DND-41 (cell line): Measurements from ENCODE around the gene FADS2.

Experiments
- ATAC-seq: fragments of 200-7000 bp; cut with Tn5 transposase; 3 replicates; pipeline ENCODE4 v1.9.1; 2021; ENCODE audit warnings: low read depth; ENCODE audit not compliant: insufficient read depth
- DNase-seq: peaks from one replicate; pipeline ENCODE4 v3.0.0-alpha.2; 2020
- H2AFZ ChIP-seq: 2 replicates; pipeline ENCODE4 v1.6.0; 2012; ENCODE audit warnings: low read depth, low read length
- H3K27ac ChIP-seq: 2 replicates; pipeline ENCODE4 v1.5.1; 2012; ENCODE audit warnings: low read length, inconsistent platforms
- H3K27me3 ChIP-seq: fragments of 200-600 bp; sonication (generic); 2 replicates; pipeline ENCODE4 v1.6.0; 2012; ENCODE audit warnings: low read length, mild to moderate bottlenecking, inconsistent platforms; ENCODE audit not compliant: insufficient read depth, poor library complexity
- H3K36me3 ChIP-seq: 2 replicates; pipeline ENCODE4 v1.5.1; 2012; ENCODE audit warnings: low read length, inconsistent platforms; ENCODE audit not compliant: insufficient read depth
- H3K4me1 ChIP-seq: 2 replicates; pipeline ENCODE4 v1.5.1; 2012; ENCODE audit warnings: mild to moderate bottlenecking, low read length; ENCODE audit not compliant: insufficient read depth
- H3K4me2 ChIP-seq: 2 replicates; pipeline ENCODE4 v1.6.0; 2012; ENCODE audit warnings: mild to moderate bottlenecking, moderate library complexity, low read length, inconsistent platforms; ENCODE audit not compliant: insufficient read depth
- H3K4me3 ChIP-seq, 2 experiments: fragments of 200-600 bp in 1 of 2; shearing (Covaris generic) in 1 of 2; 2 replicates each; pipeline ENCODE4 v1.5.1; 2012 to 2016; ENCODE audit warnings: inconsistent platforms in 2 of 2, low read length in 2 of 2, mild to moderate bottlenecking in 2 of 2, low read depth in 1 of 2, moderate library complexity in 1 of 2
- H3K79me2 ChIP-seq: 2 replicates; pipeline ENCODE4 v1.6.0; 2012; ENCODE audit warnings: low read length, inconsistent platforms; ENCODE audit not compliant: insufficient read depth
- H3K9ac ChIP-seq: 2 replicates; pipeline ENCODE4 v1.6.0; 2012; ENCODE audit warnings: low read depth, mild to moderate bottlenecking, inconsistent platforms, low read length, moderate library complexity
- H3K9me3 ChIP-seq: 2 replicates; pipeline ENCODE4 v1.5.1; 2012; ENCODE audit warnings: low read length, moderate library complexity, mild to moderate bottlenecking, inconsistent platforms; ENCODE audit not compliant: insufficient read depth, severe bottlenecking
- H4K20me1 ChIP-seq: 2 replicates; pipeline ENCODE4 v1.6.0; 2012; ENCODE audit warnings: low read length; ENCODE audit not compliant: insufficient read depth
- CTCF ChIP-seq: IDR thresholded peaks from 2 replicates; pipeline ENCODE4 v1.5.1; 2012; ENCODE audit warnings: borderline replicate concordance, low read length, moderate library complexity, mild to moderate bottlenecking; ENCODE audit not compliant: poor library complexity, severe bottlenecking; ENCODE audit errors: extremely low read depth
- EZH2 ChIP-seq: IDR thresholded peaks from 3 replicates; pipeline ENCODE4 v1.6.1; 2012; ENCODE audit warnings: borderline replicate concordance, low read depth, mild to moderate bottlenecking, moderate library complexity, low read length, inconsistent platforms; ENCODE audit not compliant: severe bottlenecking

Gene FADS2

GRCh38 chr11:61900251-61900650 is 72.2 kb downstream of the FADS2 start:
- TF ChIP-seq CTCF = no peak
- no peak for TF ChIP-seq EZH2
- Histone ChIP-seq H3K4me1 (peaks cover 6% of the 10 kb centered on the region; the same call in 1 of the 2 replicates), H2AFZ (no peak overlapping the region), H3K4me2 (no peak overlapping the region), H3K27ac (no peak overlapping the region), H3K27me3 (no peaks in the 10 kb centered on the region), H3K36me3 (no peaks in the 10 kb centered on the region), H4K20me1 (no peaks in the 10 kb centered on the region), H3K79me2 (no peaks in the 10 kb centered on the region), H3K4me3 (no peak overlapping the region), H3K9me3 (no peaks in the 10 kb centered on the region), H3K9ac (no peak overlapping the region)
- DNase-seq (no peak), ATAC-seq (no peak)

- Histone ChIP-seq H3K9me3 (no peaks in the 10 kb centered on the region), H3K27me3 (no peaks in the 10 kb centered on the region), H2AFZ (no peak overlapping the region), H3K4me1 (peaks cover 6% of the 10 kb centered on the region; the same call in 1 of the 2 replicates), H3K4me3 (no peak overlapping the region), H4K20me1 (0 out of 2 replicates have a peak, but pooled peaks cover 2% of the 10 kb centered on the region), H3K27ac (no peak overlapping the region), H3K79me2 (no peaks in the 10 kb centered on the region), H3K9ac (no peak overlapping the region), H3K4me2 (no peak overlapping the region), H3K36me3 (no peaks in the 10 kb centered on the region)
- ATAC-seq = no peak
- DNase-seq = no peak
- TF ChIP-seq CTCF (no peak), EZH2 (no peak)
These were observed 73.3 kb downstream of the FADS2 start for GRCh38 chr11:61901397-61901796.

- Histone ChIP-seq H3K9me3 (no peaks in the 10 kb centered on the region), H3K4me2 (no peak overlapping the region), H4K20me1 (0 out of 2 replicates have a peak, but pooled peaks cover 2% of the 10 kb centered on the region), H3K79me2 (no peaks in the 10 kb centered on the region), H3K4me1 (peaks cover 6% of the 10 kb centered on the region; the same call in 1 of the 2 replicates), H2AFZ (no peak overlapping the region), H3K4me3 (no peak overlapping the region), H3K9ac (no peak overlapping the region), H3K36me3 (no peaks in the 10 kb centered on the region), H3K27ac (no peak overlapping the region), H3K27me3 (no peaks in the 10 kb centered on the region)
- TF ChIP-seq CTCF = no peak
- TF ChIP-seq EZH2 = no peak
- no peak for ATAC-seq
- no peak for DNase-seq
These were observed 74.2 kb downstream of the FADS2 start for GRCh38 chr11:61902313-61902712.

- H3K4me3 ChIP-seq = no peak overlapping the region
- H3K4me2 ChIP-seq = no peak overlapping the region
- no peaks in the 10 kb centered on the region for H3K36me3 ChIP-seq
- H3K9ac ChIP-seq = no peak overlapping the region
- TF ChIP-seq EZH2 (no peak), CTCF (no peak)
- DNase-seq (no peak), ATAC-seq (no peak)
- H3K79me2 ChIP-seq = no peaks in the 10 kb centered on the region
- no peaks in the 10 kb centered on the region for H3K9me3 ChIP-seq
- H3K27ac ChIP-seq = no peak overlapping the region
- H2AFZ ChIP-seq = no peak overlapping the region
- 0 out of 2 replicates have a peak, but pooled peaks cover 2% of the 10 kb centered on the region for H4K20me1 ChIP-seq
- no peaks in the 10 kb centered on the region for H3K27me3 ChIP-seq
- peaks cover 5% of the 10 kb centered on the region; the same call in 1 of the 2 replicates for H3K4me1 ChIP-seq
These were observed 75.7 kb downstream of the FADS2 start for GRCh38 chr11:61903845-61904244.
